ENCODE data around the gene SLC35F1.
"Not testable (repeated sequence)": the region's sequence is repeated elsewhere in the genome, so short reads cannot be mapped to it uniquely, and the experiment has no call there.

SLC35F1 gene

GRCh38 chr6:117906958-117907600 lies at the start of gene SLC35F1:
Gene SLC35F1 (plus strand): TSS chr6:117907264.
- peak; percentile 83 for DNase-seq (ENCODE audit: extremely low spot score)
- CTCF ChIA-PET, result interaction anchor here (1.0 to 1.4 kb wide), 3 partner anchors 12 to 67 kb away, joined by 3 to 7 read pairs (median 3); no protein-coding TSS in a partner anchor
- no peak for TF ChIP-seq PKNOX1 (IDR thresholded peaks at IDR 0.05)
- TF ChIP-seq FOXA1 (IDR thresholded peaks at IDR 0.05), result no peak
- POLR2A ChIA-PET, result interaction anchor here (1.1 kb wide), 3 partner anchors 11 to 30 kb away, joined by 3 to 5 read pairs (median 3); no protein-coding TSS in a partner anchor

- CTCF ChIA-PET, POLR2A ChIA-PET: not testable (repeated sequence)
Measured at GRCh38 chr6:117858601-117859000, 48.5 kb upstream of the SLC35F1 start.

GRCh38 chr6:117861545-117861944 lies 45.5 kb upstream of the SLC35F1 start:
- POLR2A ChIA-PET, result no interaction called here
- CTCF ChIA-PET, result no interaction called here
- no peak for DNase-seq (ENCODE audit: extremely low spot score)
- TF ChIP-seq BHLHE40 (IDR thresholded peaks at IDR 0.05; ENCODE audit: borderline replicate concordance) (no peak), FOXM1 (IDR thresholded peaks at IDR 0.05; ENCODE audit: borderline replicate concordance) (no peak), TARDBP (IDR thresholded peaks at IDR 0.05) (no peak), PKNOX1 (IDR thresholded peaks at IDR 0.05) (no peak), L3MBTL2 (conservative IDR thresholded peaks at IDR 0.05) (no peak), ARNT (IDR thresholded peaks at IDR 0.05) (no peak), SUZ12 (IDR thresholded peaks at IDR 0.05) (no peak), LEF1 (IDR thresholded peaks at IDR 0.05; ENCODE audit: borderline replicate concordance) (no peak), ELF4 (IDR thresholded peaks at IDR 0.05) (no peak), HDGF (IDR thresholded peaks at IDR 0.05; ENCODE audit: borderline replicate concordance) (no peak), ZNF384 (IDR thresholded peaks at IDR 0.05) (no peak), FOXK2 (IDR thresholded peaks at IDR 0.05) (no peak)

More at GRCh38 chr6:117858601-117859000, 48.5 kb upstream of the SLC35F1 start:
- not testable (repeated sequence) for DNase-seq (ENCODE audit: extremely low spot score)

GRCh38 chr6:117866561-117866960 lies 40.5 kb upstream of the SLC35F1 start:
- ChIA-PET CTCF (no interaction called here), POLR2A (interaction anchor here (0.6 kb wide), 1 partner anchor 299 kb away, joined by 3 read pairs; no protein-coding TSS in a partner anchor)
- TF ChIP-seq ZNF384 (IDR thresholded peaks at IDR 0.05), result no peak
- TF ChIP-seq FOXA1 (IDR thresholded peaks at IDR 0.05), result no peak
- TF ChIP-seq PKNOX1 (IDR thresholded peaks at IDR 0.05), result no peak
- no peak for TF ChIP-seq FOXM1 (IDR thresholded peaks at IDR 0.05; ENCODE audit: borderline replicate concordance)
- TF ChIP-seq BHLHE40 (IDR thresholded peaks at IDR 0.05; ENCODE audit: borderline replicate concordance), result no peak
- TF ChIP-seq ELF4 (IDR thresholded peaks at IDR 0.05), result no peak
- no peak for TF ChIP-seq SP1 (IDR thresholded peaks at IDR 0.05)
- TF ChIP-seq L3MBTL2 (conservative IDR thresholded peaks at IDR 0.05), result no peak
- no peak for TF ChIP-seq CTBP1 (IDR thresholded peaks at IDR 0.05; ENCODE audit: borderline replicate concordance)
- no peak for TF ChIP-seq NFRKB (IDR thresholded peaks at IDR 0.05)
- no peak for TF ChIP-seq FOXK2 (IDR thresholded peaks at IDR 0.05)
- TF ChIP-seq HDGF (IDR thresholded peaks at IDR 0.05; ENCODE audit: borderline replicate concordance), result no peak
- DNase-seq (ENCODE audit: extremely low spot score), result no peak

- POLR2A ChIA-PET, result no interaction called here
Measured at GRCh38 chr6:117870486-117871242, 36.4 kb upstream of the SLC35F1 start.

More at GRCh38 chr6:117870486-117871242, 36.4 kb upstream of the SLC35F1 start:
- CTCF ChIA-PET, result no interaction called here
- DNase-seq (ENCODE audit: extremely low spot score), result no peak
- no peak for TF ChIP-seq SUZ12 (IDR thresholded peaks at IDR 0.05)
- TF ChIP-seq L3MBTL2 (conservative IDR thresholded peaks at IDR 0.05), result no peak
- TF ChIP-seq LEF1 (IDR thresholded peaks at IDR 0.05; ENCODE audit: borderline replicate concordance), result no peak
- TF ChIP-seq TARDBP (IDR thresholded peaks at IDR 0.05), result no peak
- TF ChIP-seq FOXA1 (IDR thresholded peaks at IDR 0.05), result no peak
- TF ChIP-seq SP1 (IDR thresholded peaks at IDR 0.05), result no peak
- no peak for TF ChIP-seq HDGF (IDR thresholded peaks at IDR 0.05; ENCODE audit: borderline replicate concordance)
- TF ChIP-seq ZNF384 (IDR thresholded peaks at IDR 0.05), result no peak
- no peak for TF ChIP-seq PKNOX1 (IDR thresholded peaks at IDR 0.05)
